Activated CD4-positive, alpha-beta T cell treated with anti-CD3 and anti-CD28 coated beads, Interleukin-2, amount 50 U/mL, for 4 hours (primary cell): ENCODE results near the gene TAT.

ENCODE experiments used
- DNase-seq, 2 experiments: peaks; one replicate each; pipeline ENCODE4 v3.0.0-alpha.2; 2020

TAT gene

DNA sequence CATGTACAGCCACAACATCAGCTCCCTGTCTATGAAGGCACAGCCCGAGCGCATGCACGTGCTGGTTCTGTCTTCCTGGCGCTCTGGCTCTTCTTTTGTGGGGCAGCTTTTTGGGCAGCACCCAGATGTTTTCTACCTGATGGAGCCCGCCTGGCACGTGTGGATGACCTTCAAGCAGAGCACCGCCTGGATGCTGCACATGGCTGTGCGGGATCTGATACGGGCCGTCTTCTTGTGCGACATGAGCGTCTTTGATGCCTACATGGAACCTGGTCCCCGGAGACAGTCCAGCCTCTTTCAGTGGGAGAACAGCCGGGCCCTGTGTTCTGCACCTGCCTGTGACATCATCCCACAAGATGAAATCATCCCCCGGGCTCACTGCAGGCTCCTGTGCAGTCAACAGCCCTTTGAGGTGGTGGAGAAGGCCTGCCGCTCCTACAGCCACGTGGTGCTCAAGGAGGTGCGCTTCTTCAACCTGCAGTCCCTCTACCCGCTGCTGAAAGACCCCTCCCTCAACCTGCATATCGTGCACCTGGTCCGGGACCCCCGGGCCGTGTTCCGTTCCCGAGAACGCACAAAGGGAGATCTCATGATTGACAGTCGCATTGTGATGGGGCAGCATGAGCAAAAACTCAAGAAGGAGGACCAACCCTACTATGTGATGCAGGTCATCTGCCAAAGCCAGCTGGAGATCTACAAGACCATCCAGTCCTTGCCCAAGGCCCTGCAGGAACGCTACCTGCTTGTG lies 40.0 kb downstream of the TAT start:
- DNase-seq = no peak

DNA sequence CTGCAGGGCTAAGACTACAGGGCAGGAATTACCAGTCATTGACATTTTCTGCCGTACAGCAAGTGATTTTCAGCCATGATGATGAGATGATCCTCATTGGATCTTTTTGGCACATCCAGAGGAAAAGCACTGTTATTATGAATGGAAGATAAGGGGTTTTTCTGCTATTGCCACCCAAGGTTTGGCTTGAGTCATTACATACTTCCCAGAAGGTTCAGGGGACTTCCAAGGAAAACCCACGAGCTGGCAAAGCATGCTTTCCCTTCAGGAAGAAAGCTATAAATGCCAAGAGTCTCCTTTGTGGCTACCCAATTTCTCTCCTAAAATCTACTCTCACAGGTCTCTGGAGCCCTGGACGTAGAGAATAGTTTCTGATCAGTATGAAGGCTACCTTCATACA lies 44.5 kb downstream of the TAT start:
- no peak for DNase-seq

DNA sequence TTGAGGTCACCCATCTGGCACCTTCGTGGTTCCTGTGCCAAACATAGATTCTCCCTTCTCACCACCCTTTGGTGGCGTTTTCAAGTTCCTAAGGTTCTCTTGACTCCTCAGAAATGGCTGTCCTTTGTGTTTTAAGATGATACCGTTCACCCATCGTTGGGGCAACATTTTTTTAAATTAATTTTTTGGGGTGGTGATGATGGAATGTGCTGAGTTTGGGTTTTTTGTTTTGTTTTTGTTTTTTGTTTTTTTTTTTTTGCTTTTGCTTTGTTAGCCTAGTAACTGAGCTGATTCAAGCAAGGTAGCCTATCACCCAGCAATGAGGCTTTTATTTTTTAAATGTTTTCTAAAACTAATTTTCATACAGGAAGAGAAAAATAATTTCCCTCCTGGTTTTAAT lies 48.0 kb downstream of the TAT start:
- DNase-seq = no peak

DNA sequence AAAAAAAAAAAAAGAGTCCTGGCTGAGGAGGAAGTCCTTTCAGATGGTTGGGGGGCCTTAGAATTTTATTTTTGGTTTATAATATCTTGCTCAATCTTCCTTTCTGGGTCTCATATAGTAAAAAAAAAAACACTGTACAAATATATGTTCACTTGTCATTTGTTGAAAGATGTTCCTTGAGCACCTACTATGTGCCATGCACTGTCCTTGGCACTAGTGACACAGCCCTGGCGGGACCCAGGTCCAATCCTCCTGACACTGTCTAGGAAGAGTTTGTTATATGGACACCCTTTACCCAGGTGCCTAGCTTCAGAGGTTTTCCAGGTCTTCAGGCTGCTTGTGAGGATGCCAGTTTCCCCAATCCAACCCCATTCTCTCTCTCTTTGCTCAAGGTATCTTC lies 48.6 kb downstream of the TAT start:
- no peak for DNase-seq

DNA sequence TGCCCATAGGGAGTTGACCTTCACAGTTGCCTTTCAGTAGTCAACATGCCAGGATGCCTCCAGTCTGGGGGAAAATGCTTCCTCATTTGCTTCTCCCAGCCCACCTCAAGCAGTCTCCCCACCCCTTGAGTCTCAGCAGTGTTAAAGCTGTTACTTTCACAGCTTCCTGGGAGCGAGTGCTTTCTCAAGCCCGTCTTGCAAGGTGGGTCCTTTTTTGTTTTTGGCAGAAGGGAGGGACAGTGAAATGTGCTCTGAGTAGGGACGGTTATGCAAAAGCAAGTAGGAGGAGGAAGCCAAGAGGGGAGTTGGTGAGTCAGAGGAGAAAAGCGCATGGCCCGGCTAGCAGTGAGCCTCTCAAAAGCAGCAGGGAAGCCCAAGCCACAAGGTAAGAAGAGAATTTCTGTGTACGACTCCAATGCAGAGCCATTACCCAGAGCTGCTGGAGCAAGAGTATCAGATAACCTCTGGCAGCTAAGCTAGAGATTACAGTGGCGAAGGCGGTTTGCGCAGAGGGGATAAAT lies 50.7 kb downstream of the TAT start, which contains the start of gene CHST4:
TSS of gene CHST4 (plus strand) at position 316 of the 521 bp plus-strand sequence. CDS start 10,252 bp downstream, outside the sequence.
- DNase-seq = no peak

DNA sequence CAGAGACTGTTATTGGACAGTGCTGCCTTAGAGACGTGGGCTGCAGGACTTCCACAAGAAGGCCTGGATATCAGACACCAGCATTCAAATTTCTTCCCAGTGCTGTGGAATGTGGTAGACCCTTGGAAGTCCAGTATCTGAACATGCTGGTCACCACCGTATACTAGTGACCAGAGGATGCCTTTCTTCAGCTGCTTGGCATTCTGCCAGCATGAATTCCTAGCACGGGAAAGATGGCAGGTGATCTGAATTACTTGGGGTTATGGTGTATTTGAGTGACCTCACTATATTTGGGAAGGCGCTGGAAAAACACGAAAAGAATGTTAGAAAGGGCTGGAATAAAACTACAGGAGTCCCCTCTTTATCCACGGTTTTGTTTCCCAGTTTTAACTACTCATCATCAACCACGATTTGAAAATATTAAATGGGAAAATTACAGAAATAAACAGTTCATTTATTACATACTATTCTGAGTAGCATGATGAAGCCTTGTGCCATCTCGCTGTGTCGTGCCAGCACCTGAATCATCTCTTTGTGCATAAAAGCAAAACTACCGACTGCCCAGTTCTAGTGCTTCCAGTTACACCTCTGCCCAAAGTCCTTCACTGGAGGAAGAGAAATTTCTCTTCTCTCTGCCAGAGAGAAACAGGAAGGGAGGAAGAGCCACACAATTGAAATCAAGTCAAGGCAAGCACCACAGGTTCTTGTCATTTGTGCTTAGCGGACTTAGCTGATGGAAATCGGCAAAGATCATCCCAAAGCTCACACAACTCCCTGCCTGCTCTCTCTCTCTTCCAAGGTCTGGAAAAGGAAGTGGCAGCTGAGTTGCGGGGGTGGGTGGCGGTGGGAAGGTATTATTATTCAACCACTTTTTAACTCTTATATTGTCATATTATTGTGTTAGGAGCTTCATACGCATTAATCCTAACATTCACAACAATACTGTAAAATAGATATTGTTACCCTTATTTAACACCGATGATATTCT lies 52.0 kb downstream of the TAT start:
- no peak for DNase-seq

DNA sequence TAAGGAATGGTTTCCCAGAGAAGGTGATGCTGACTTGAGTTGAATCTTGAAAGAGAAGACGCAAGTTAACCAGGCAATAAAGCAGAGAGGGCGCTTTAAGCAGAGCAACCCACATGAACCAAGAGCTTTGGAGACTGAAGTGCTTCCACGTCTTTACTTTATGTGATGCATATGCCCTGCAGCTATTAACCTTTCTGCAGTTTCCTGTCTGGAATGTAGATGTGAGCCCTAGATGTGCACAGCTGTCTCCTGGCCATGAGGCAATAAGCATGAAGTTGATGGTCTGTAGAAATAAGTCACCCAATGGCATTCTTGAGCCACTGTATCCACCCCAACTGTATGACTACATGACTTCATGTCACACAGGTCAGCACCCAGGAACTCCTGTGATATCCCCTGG lies 56.3 kb downstream of the TAT start:
- no peak for DNase-seq
